ENCODE results near the gene ARID4A.
"Not testable (repeated sequence)": the region's sequence is repeated elsewhere in the genome, so short reads cannot be mapped to it uniquely, and the experiment has no call there.

The ARID4A gene

GRCh38 chr14:58298477-58299400 is at the start of gene ARID4A:
ARID4A (plus strand) TSS chr14:58298555; CDS start chr14:58299855, 1,300 bp downstream.
- DNase-seq (ENCODE audit: low read depth): peak; percentile 75

GRCh38 chr14:58249611-58250010 is 48.7 kb upstream of the ARID4A start:
- DNase-seq (ENCODE audit: low read depth): no peak

- no peak for DNase-seq (ENCODE audit: low read depth)
Observed at GRCh38 chr14:58258156-58258555, 40.2 kb upstream of the ARID4A start.

- DNase-seq (ENCODE audit: low read depth): not testable (repeated sequence)
Observed at GRCh38 chr14:58262005-58262404, 36.4 kb upstream of the ARID4A start.

GRCh38 chr14:58265401-58265800 is 33.0 kb upstream of the ARID4A start:
- no peak for DNase-seq (ENCODE audit: low read depth)

GRCh38 chr14:58270628-58271027 is 27.7 kb upstream of the ARID4A start:
- no peak for DNase-seq (ENCODE audit: low read depth)

GRCh38 chr14:58272588-58273372 is 25.6 kb upstream of the ARID4A start:
- no peak for DNase-seq (ENCODE audit: low read depth)

GRCh38 chr14:58274881-58275280 is 23.5 kb upstream of the ARID4A start:
- DNase-seq (ENCODE audit: low read depth): no peak

- DNase-seq (ENCODE audit: low read depth): no peak
Observed at GRCh38 chr14:58275527-58276190, 22.7 kb upstream of the ARID4A start.

- DNase-seq (ENCODE audit: low read depth): no peak
Observed at GRCh38 chr14:58276208-58276607, 22.1 kb upstream of the ARID4A start.

- no peak for DNase-seq (ENCODE audit: low read depth)
Observed at GRCh38 chr14:58278177-58278576, 20.2 kb upstream of the ARID4A start.

- DNase-seq (ENCODE audit: low read depth): no peak
Observed at GRCh38 chr14:58280954-58281787, 17.2 kb upstream of the ARID4A start.

GRCh38 chr14:58281969-58282368 is 16.4 kb upstream of the ARID4A start:
- no peak for DNase-seq (ENCODE audit: low read depth)

- no peak for DNase-seq (ENCODE audit: low read depth)
Observed at GRCh38 chr14:58282925-58283593, 15.3 kb upstream of the ARID4A start.

- no peak for DNase-seq (ENCODE audit: low read depth)
Observed at GRCh38 chr14:58283730-58284129, 14.6 kb upstream of the ARID4A start.

GRCh38 chr14:58285132-58285531 is 13.2 kb upstream of the ARID4A start:
- DNase-seq (ENCODE audit: low read depth): no peak

GRCh38 chr14:58287607-58288042 is 10.7 kb upstream of the ARID4A start:
- DNase-seq (ENCODE audit: low read depth): no peak

- DNase-seq (ENCODE audit: low read depth): no peak
Observed at GRCh38 chr14:58288106-58288792, 10.1 kb upstream of the ARID4A start.

GRCh38 chr14:58291646-58292045 is 6.7 kb upstream of the ARID4A start:
- DNase-seq (ENCODE audit: low read depth): no peak

GRCh38 chr14:58292187-58292586 is 6.2 kb upstream of the ARID4A start:
- no peak for DNase-seq (ENCODE audit: low read depth)

All from activated T-helper 1 cell treated with Interleukin-2 at 50 U/mL for 16 hours (primary cell).